GM23338 (cell line): Measurements from ENCODE around the gene ATP8A1. TPM values are rescaled to one million over a fixed set of nuclear protein-coding genes. Genes with fewer than 3 reads are reported as not detected.

Source experiments
- ATAC-seq: fragments of 200-7000 bp; cut with Tn5 transposase; 3 replicates; pipeline ENCODE4 v1.9.1; 2020
- DNase-seq: peaks from one replicate; pipeline ENCODE4 v3.0.0-alpha.2; 2015; ENCODE audit warnings: low spot score
- H2AFZ ChIP-seq: fragments of 200-600 bp; sonication (generic); 2 replicates; pipeline ENCODE4 v1.8.0; 2016; ENCODE audit warnings: antibody characterized with exemption, mild to moderate bottlenecking, moderate library complexity
- H3F3A ChIP-seq: fragments of 200-600 bp; sonication (generic); replicated peaks from 2 replicates; pipeline ENCODE4 v1.8.0; 2017; ENCODE audit warnings: antibody characterized with exemption, mixed run types, low read depth
- H3K27ac ChIP-seq: fragments of 200-600 bp; sonication (generic); 2 replicates; pipeline ENCODE4 v1.6.1; 2016; ENCODE audit warnings: low read depth
- H3K27me3 ChIP-seq: fragments of 200-600 bp; sonication (generic); 2 replicates; pipeline ENCODE4 v1.8.0; 2016; ENCODE audit warnings: mild to moderate bottlenecking, mixed run types, moderate library complexity; ENCODE audit not compliant: insufficient read depth
- H3K36me3 ChIP-seq: fragments of 200-600 bp; sonication (generic); 2 replicates; pipeline ENCODE4 v1.8.0; 2016; ENCODE audit warnings: mild to moderate bottlenecking; ENCODE audit not compliant: insufficient read depth
- H3K4me1 ChIP-seq: fragments of 200-600 bp; sonication (generic); 2 replicates; pipeline ENCODE4 v1.8.0; 2016; ENCODE audit warnings: mild to moderate bottlenecking, moderate library complexity; ENCODE audit not compliant: insufficient read depth
- H3K4me2 ChIP-seq: fragments of 200-600 bp; sonication (generic); 2 replicates; pipeline ENCODE4 v1.7.1; 2017; ENCODE audit warnings: mixed run types
- H3K4me3 ChIP-seq: fragments of 200-600 bp; sonication (generic); 2 replicates; pipeline ENCODE4 v1.6.1; 2016; ENCODE audit warnings: mixed run types
- H3K79me2 ChIP-seq: fragments of 200-600 bp; sonication (generic); replicated peaks from 2 replicates; pipeline ENCODE4 v1.8.0; 2017; ENCODE audit warnings: mild to moderate bottlenecking; ENCODE audit not compliant: insufficient read depth
- H3K9me2 ChIP-seq: fragments of 200-600 bp; sonication (generic); 2 replicates; pipeline ENCODE4 v1.8.0; 2017; ENCODE audit not compliant: insufficient read depth
- H4K20me1 ChIP-seq: fragments of 200-600 bp; sonication (generic); replicated peaks from 2 replicates; pipeline ENCODE4 v1.8.0; 2017; ENCODE audit warnings: mild to moderate bottlenecking; ENCODE audit not compliant: insufficient read depth
- H3K27ac Mint-ChIP-seq: 2 replicates; pipeline ENCODE4 v1.8.0; 2020; ENCODE audit warnings: inconsistent platforms, mild to moderate bottlenecking, moderate library complexity, mixed read lengths
- H3K27me3 Mint-ChIP-seq: 3 replicates; pipeline ENCODE4 v1.8.0; 2022; ENCODE audit warnings: low read depth, mild to moderate bottlenecking, moderate library complexity, mixed read lengths, inconsistent platforms; ENCODE audit not compliant: insufficient read depth, poor library complexity
- H3K36me3 Mint-ChIP-seq: 3 replicates; pipeline ENCODE4 v1.8.0; 2021; ENCODE audit warnings: low read depth, mild to moderate bottlenecking, inconsistent platforms, moderate library complexity, mixed read lengths
- H3K4me1 Mint-ChIP-seq: 3 replicates; pipeline ENCODE4 v1.8.0; 2020; ENCODE audit warnings: mild to moderate bottlenecking, inconsistent platforms, mixed read lengths
- H3K4me3 Mint-ChIP-seq: 3 replicates; pipeline ENCODE4 v1.8.0; 2021; ENCODE audit warnings: moderate library complexity, mild to moderate bottlenecking, inconsistent platforms, mixed read lengths
- H3K9me3 Mint-ChIP-seq: 3 replicates; pipeline ENCODE4 v1.8.0; 2020; ENCODE audit warnings: moderate library complexity, mild to moderate bottlenecking, inconsistent platforms, mixed read lengths
- CTCF ChIP-seq, 2 experiments: fragments of 200-600 bp in 1 of 2; sonication (generic) in 1 of 2; conservative IDR thresholded peaks; 2 replicates each; pipeline versions ENCODE4 v1.5.1 to v1.6.1; 2016 to 2017; ENCODE audit warnings: antibody characterized with exemption in 2 of 2, low read depth in 2 of 2, mild to moderate bottlenecking in 2 of 2, moderate library complexity in 1 of 2
- ETS1 ChIP-seq: IDR thresholded peaks from 2 replicates; pipeline ENCODE4 v1.6.1; 2016; ENCODE audit warnings: antibody characterized with exemption
- EZH2 ChIP-seq: fragments of 200-600 bp; sonication (generic); IDR thresholded peaks from one replicate; pipeline ENCODE4 v1.8.0; 2017; ENCODE audit warnings: antibody characterized with exemption, mild to moderate bottlenecking, low read depth; ENCODE audit not compliant: unreplicated experiment
- EZH2phosphoT487 ChIP-seq: fragments of 200-600 bp; sonication (generic); IDR thresholded peaks from one replicate; pipeline ENCODE4 v1.8.1; 2018; ENCODE audit warnings: antibody characterized with exemption; ENCODE audit not compliant: unreplicated experiment
- JUNB ChIP-seq: IDR thresholded peaks from one replicate; pipeline ENCODE4 v1.6.1; 2016; ENCODE audit warnings: antibody characterized with exemption; ENCODE audit not compliant: unreplicated experiment
- NANOG ChIP-seq: IDR thresholded peaks from 2 replicates; pipeline ENCODE4 v1.6.1; 2016; ENCODE audit warnings: antibody characterized with exemption, borderline replicate concordance
- REST ChIP-seq: IDR thresholded peaks from one replicate; pipeline ENCODE4 v1.6.1; 2018; ENCODE audit warnings: antibody characterized with exemption; ENCODE audit not compliant: unreplicated experiment
- STAT1 ChIP-seq: IDR thresholded peaks from one replicate; pipeline ENCODE4 v1.6.1; 2016; ENCODE audit warnings: antibody characterized with exemption; ENCODE audit not compliant: unreplicated experiment
- ZNF331 ChIP-seq: fragments of 250-450 bp; sonication (Bioruptor Pico); IDR thresholded peaks from 2 replicates; pipeline ENCODE4 v1.5.0; 2020; ENCODE audit warnings: low read depth, mild to moderate bottlenecking, moderate library complexity
- ZNF462 ChIP-seq: fragments of 250-450 bp; sonication (Bioruptor Pico); IDR thresholded peaks from 2 replicates; pipeline ENCODE4 v1.5.0; 2020; ENCODE audit warnings: mild to moderate bottlenecking, moderate library complexity
- polyA plus RNA-seq: library from polyadenylated mRNA; unstranded; fragments of >200 nt; fragmentation: Nextera tagmentation; extraction: Ambion mirVana; gene quantifications from 2 replicates; pipeline ENCODE4 v1.2.1, GENCODE V29; 2016
- total RNA-seq: library from RNA; depleted of rRNA; stranded (reverse); fragments of >200 nt; shearing (Covaris generic); gene quantifications from 2 replicates; pipeline ENCODE4 v1.2.3, GENCODE V29; 2014

The ATP8A1 gene
- total and polyA plus RNA-seq, 2 experiments from 2014 or later = 6.8 to 66.3 TPM

- TF ChIP-seq ZNF462 (CRISPR knock-in tag) (no peak), JUNB (no peak), CTCF (conservative IDR thresholded peaks at IDR 0.05; ENCODE audit: low read depth in 2 of 2) (no peak), NANOG (no peak), EZH2phosphoT487 (no peak), EZH2 (no peak), STAT1 (no peak)
Measured at GRCh38 chr4:42638993-42639392, 17.9 kb downstream of the ATP8A1 start (continued).

GRCh38 chr4:42638321-42638720 lies 18.6 kb downstream of the ATP8A1 start:
- no peaks in the 10 kb centered on the region for H3K9me2 ChIP-seq
- no peaks in the 10 kb centered on the region for H3K9me3 Mint-ChIP-seq
- no peaks in the 10 kb centered on the region for H3K27me3 Mint-ChIP-seq
- H3K79me2 ChIP-seq = peaks cover 25% of the 10 kb centered on the region
- no peak overlapping the region for H3K27ac ChIP-seq
- no peaks in the 10 kb centered on the region for H3K36me3 ChIP-seq
- no peaks in the 10 kb centered on the region for H3F3A ChIP-seq
- H3K27me3 ChIP-seq = no peaks in the 10 kb centered on the region
- H3K4me2 ChIP-seq = no peak overlapping the region
- no peak for ATAC-seq
- H3K4me1 ChIP-seq = no peaks in the 10 kb centered on the region; the same call in 1 of the 2 replicates
- H3K27ac Mint-ChIP-seq = no peak overlapping the region
- H3K4me1 Mint-ChIP-seq = peaks cover 5% of the 10 kb centered on the region
- DNase-seq = no peak
- no peak overlapping the region for H3K4me3 ChIP-seq
- peaks cover 1% of the 10 kb centered on the region; the same call in 1 of the 2 replicates for H4K20me1 ChIP-seq
- no peak overlapping the region for H3K4me3 Mint-ChIP-seq
- no peaks in the 10 kb centered on the region for H3K36me3 Mint-ChIP-seq
- H2AFZ ChIP-seq = no peak overlapping the region
- no peak for TF ChIP-seq ZNF331 (CRISPR knock-in tag)
- TF ChIP-seq EZH2 = no peak
- TF ChIP-seq STAT1 = no peak
- TF ChIP-seq ETS1 = no peak
- TF ChIP-seq REST = no peak
